IMR-90 (cell line): ENCODE data around the gene DCAF17.

Source experiments
- BHLHE40 ChIP-seq: fragments of 150-350 bp; IDR thresholded peaks from 2 replicates; pipeline ENCODE4 v1.6.1; 2016; ENCODE audit warnings: mild to moderate bottlenecking, low read depth, low read length
- CEBPB ChIP-seq: IDR thresholded peaks from 2 replicates; pipeline ENCODE4 v1.6.1; 2012; ENCODE audit warnings: low read depth, low read length, improper control_type of control experiment
- CTCF ChIP-seq: conservative IDR thresholded peaks from 2 replicates; pipeline ENCODE4 v1.5.1; 2012; ENCODE audit warnings: mild to moderate bottlenecking, low read depth, low read length, improper control_type of control experiment
- MAFK ChIP-seq: IDR thresholded peaks from 2 replicates; pipeline ENCODE4 v1.6.1; 2012; ENCODE audit warnings: low read depth, low read length, improper control_type of control experiment
- MAZ ChIP-seq: IDR thresholded peaks from 2 replicates; pipeline ENCODE4 v1.6.1; 2012; ENCODE audit warnings: low read depth, mild to moderate bottlenecking, low read length, improper control_type of control experiment, moderate library complexity, borderline replicate concordance
- POLR2A ChIP-seq: IDR thresholded peaks from 2 replicates; pipeline ENCODE4 v1.6.1; 2012; ENCODE audit warnings: mild to moderate bottlenecking, low read depth, low read length
- RAD21 ChIP-seq: IDR thresholded peaks from 2 replicates; pipeline ENCODE4 v1.6.1; 2012; ENCODE audit warnings: low read length, improper control_type of control experiment
- RCOR1 ChIP-seq: IDR thresholded peaks from 2 replicates; pipeline ENCODE4 v1.6.1; 2012; ENCODE audit warnings: mild to moderate bottlenecking, low read length, improper control_type of control experiment; ENCODE audit not compliant: insufficient replicate concordance
- RFX5 ChIP-seq: IDR thresholded peaks from 2 replicates; pipeline ENCODE4 v1.8.0; 2012; ENCODE audit warnings: low read depth, mild to moderate bottlenecking, low read length, moderate library complexity
- SMC3 ChIP-seq: fragments of 150-350 bp; IDR thresholded peaks from 2 replicates; pipeline ENCODE4 v1.6.1; 2016; ENCODE audit warnings: low read depth, mild to moderate bottlenecking, antibody characterized with exemption, low read length, moderate library complexity
- USF2 ChIP-seq: fragments of 150-350 bp; IDR thresholded peaks from 2 replicates; pipeline ENCODE4 v1.6.1; 2017; ENCODE audit warnings: mild to moderate bottlenecking, antibody characterized with exemption, low read length, low read depth

- TF ChIP-seq CTCF (no peak), USF2 (no peak), BHLHE40 (no peak), MAFK (no peak), MAZ (no peak), RFX5 (no peak), CEBPB (no peak), POLR2A (no peak), RCOR1 (no peak), RAD21 (no peak), SMC3 (no peak)
These were observed 53.8 kb downstream of the DCAF17 start for GRCh38 chr2:171487803-171488259.
